Liver (tissue), 9 donors: ENCODE data around the gene RNPEP. TPM values are rescaled to one million over a fixed set of nuclear protein-coding genes. Genes with fewer than 3 reads are reported as not detected.
A peak's percentile ranks its signal among the peaks of the same experiment; 100 is the strongest.

ENCODE experiments used
- DNase-seq: peaks from one replicate; pipeline ENCODE4 v3.0.0-alpha.2; 2017; ENCODE audit warnings: low spot score
- H3K27ac ChIP-seq, 2 donors: one replicate each; pipeline ENCODE4 v1.7.0; 2013; ENCODE audit warnings: inconsistent platforms in 2 of 2, low read length in 2 of 2, control low read depth in 1 of 2, low read depth in 1 of 2, mild to moderate bottlenecking in 1 of 2
- H3K27me3 ChIP-seq, 4 donors: one replicate each; pipeline versions ENCODE4 v1.6.1 to v1.7.0; 2013; ENCODE audit warnings: low read length in 3 of 4, inconsistent platforms in 1 of 4, mild to moderate bottlenecking in 1 of 4, moderate library complexity in 1 of 4; ENCODE audit not compliant: control insufficient read depth in 4 of 4, insufficient read depth in 4 of 4
- H3K36me3 ChIP-seq, 4 donors: one replicate each; pipeline versions ENCODE4 v1.6.1 to v1.7.0; 2013; ENCODE audit warnings: low read length in 3 of 4, mild to moderate bottlenecking in 3 of 4, low read depth in 1 of 4, moderate library complexity in 1 of 4; ENCODE audit not compliant: control insufficient read depth in 4 of 4, insufficient read depth in 3 of 4
- H3K4me1 ChIP-seq, 4 donors: one replicate each; pipeline versions ENCODE4 v1.6.1 to v1.7.0; 2013; ENCODE audit warnings: low read length in 3 of 4, mild to moderate bottlenecking in 3 of 4, moderate library complexity in 1 of 4; ENCODE audit not compliant: control insufficient read depth in 4 of 4, insufficient read depth in 4 of 4
- H3K4me3 ChIP-seq, 3 donors: one replicate each; pipeline versions ENCODE4 v1.6.1 to v1.7.0; 2013; ENCODE audit warnings: low read length in 3 of 3, control low read depth in 1 of 3, low read depth in 1 of 3, mild to moderate bottlenecking in 1 of 3
- H3K9ac ChIP-seq, 2 donors: one replicate each; pipeline ENCODE4 v1.7.0; 2013; ENCODE audit warnings: low read length in 2 of 2, mild to moderate bottlenecking in 2 of 2, moderate library complexity in 2 of 2, control low read depth in 1 of 2, low read depth in 1 of 2
- H3K9me3 ChIP-seq, 4 donors: one replicate each; pipeline versions ENCODE4 v1.6.1 to v1.7.0; 2013; ENCODE audit warnings: low read length in 3 of 4; ENCODE audit not compliant: control insufficient read depth in 4 of 4
- EGR1 ChIP-seq, 2 donors: IDR thresholded peaks; 2 replicates each; pipeline ENCODE4 v1.6.1; 2016 to 2018; ENCODE audit warnings: antibody characterized with exemption in 2 of 2, low read depth in 2 of 2
- FOXA2 ChIP-seq: IDR thresholded peaks from 2 replicates; pipeline ENCODE4 v1.6.1; 2016; ENCODE audit warnings: antibody characterized with exemption
- GABPA ChIP-seq, 2 donors: IDR thresholded peaks in 1 of 2; conservative IDR thresholded peaks in 1 of 2; 2 replicates each; pipeline ENCODE4 v1.6.1; 2016; ENCODE audit warnings: antibody characterized with exemption in 2 of 2, mild to moderate bottlenecking in 1 of 2, moderate library complexity in 1 of 2
- HNF4A ChIP-seq, 2 donors: conservative IDR thresholded peaks; 2 replicates each; pipeline ENCODE4 v1.6.1; 2016; ENCODE audit warnings: antibody characterized with exemption in 2 of 2, mild to moderate bottlenecking in 2 of 2
- HNF4G ChIP-seq: IDR thresholded peaks from 2 replicates; pipeline ENCODE4 v1.6.1; 2016; ENCODE audit warnings: antibody characterized with exemption
- JUND ChIP-seq, 2 donors: IDR thresholded peaks; 2 replicates each; pipeline ENCODE4 v1.6.1; 2016; ENCODE audit warnings: antibody characterized with exemption in 2 of 2
- RAD21 ChIP-seq, 2 donors: IDR thresholded peaks; 2 replicates each; pipeline ENCODE4 v1.6.1; 2016; ENCODE audit warnings: antibody characterized with exemption in 2 of 2, mild to moderate bottlenecking in 2 of 2
- RXRA ChIP-seq, 2 donors: IDR thresholded peaks; 2 replicates each; pipeline ENCODE4 v1.6.1; 2017 to 2018; ENCODE audit warnings: antibody characterized with exemption in 2 of 2, mild to moderate bottlenecking in 1 of 2
- SP1 ChIP-seq: IDR thresholded peaks from 2 replicates; pipeline ENCODE4 v1.6.1; 2018; ENCODE audit warnings: antibody characterized with exemption, mild to moderate bottlenecking
- TAF1 ChIP-seq: conservative IDR thresholded peaks from 2 replicates; pipeline ENCODE4 v1.6.1; 2016; ENCODE audit warnings: antibody characterized with exemption, mild to moderate bottlenecking
- YY1 ChIP-seq: IDR thresholded peaks from 2 replicates; pipeline ENCODE4 v1.6.1; 2016; ENCODE audit warnings: antibody characterized with exemption, mild to moderate bottlenecking
- WGBS: extraction: QIAGEN DNeasy Blood & Tissue Kit; methylation state at CpG from one replicate; pipeline ENCODE4 v1.1.7; 2013; 5-methylcytosine and 5-hydroxymethylcytosine counted together
- polyA plus RNA-seq, 2 donors: library from polyadenylated mRNA; stranded (reverse) in 1 of 2; unstranded in 1 of 2; fragments of 200-250 nt in 1 of 2; fragments of >200 nt in 1 of 2; fragmentation: Nextera tagmentation in 1 of 2; extraction: Ambion mirVana in 1 of 2; gene quantifications; one replicate each; pipeline versions ENCODE4 v1.2.1 to v1.2.3, GENCODE V29; 2013 to 2015
- total RNA-seq, 2 donors: library from RNA; depleted of rRNA; stranded (reverse); fragments of >200 nt; gene quantifications; one replicate each; pipeline ENCODE4 v1.2.3, GENCODE V29; 2014
- TF ChIP-seq, protein P1 (sequence below): fragments of 150-350 bp; IDR thresholded peaks from 2 replicates; pipeline ENCODE4 v1.5.1; 2017; ENCODE audit warnings: improper control_type of control experiment, low read depth, low read length; ENCODE audit not compliant: missing input control
- TF ChIP-seq, protein P2 (sequence below): IDR thresholded peaks from 2 replicates; pipeline ENCODE4 v1.6.1; 2016; ENCODE audit warnings: antibody characterized with exemption
- TF ChIP-seq, protein P3 (sequence below): IDR thresholded peaks from 2 replicates; pipeline ENCODE4 v1.6.1; 2016; ENCODE audit warnings: antibody characterized with exemption
- TF ChIP-seq, protein P4 (sequence below): IDR thresholded peaks from 2 replicates; pipeline ENCODE4 v1.6.1; 2016; ENCODE audit warnings: antibody characterized with exemption, mild to moderate bottlenecking
- TF ChIP-seq, protein P5 (sequence below): IDR thresholded peaks from 2 replicates; pipeline ENCODE4 v1.6.1; 2016; ENCODE audit warnings: antibody characterized with exemption
- donor health status: healthy.
- donor health status: healthy.
- donor health status: healthy.
- donor health status: healthy.
- donor health status: healthy.

RNPEP gene
- total and polyA plus RNA-seq, 4 donors = 16.3 to 26.5 (median 21.0) TPM

DNA sequence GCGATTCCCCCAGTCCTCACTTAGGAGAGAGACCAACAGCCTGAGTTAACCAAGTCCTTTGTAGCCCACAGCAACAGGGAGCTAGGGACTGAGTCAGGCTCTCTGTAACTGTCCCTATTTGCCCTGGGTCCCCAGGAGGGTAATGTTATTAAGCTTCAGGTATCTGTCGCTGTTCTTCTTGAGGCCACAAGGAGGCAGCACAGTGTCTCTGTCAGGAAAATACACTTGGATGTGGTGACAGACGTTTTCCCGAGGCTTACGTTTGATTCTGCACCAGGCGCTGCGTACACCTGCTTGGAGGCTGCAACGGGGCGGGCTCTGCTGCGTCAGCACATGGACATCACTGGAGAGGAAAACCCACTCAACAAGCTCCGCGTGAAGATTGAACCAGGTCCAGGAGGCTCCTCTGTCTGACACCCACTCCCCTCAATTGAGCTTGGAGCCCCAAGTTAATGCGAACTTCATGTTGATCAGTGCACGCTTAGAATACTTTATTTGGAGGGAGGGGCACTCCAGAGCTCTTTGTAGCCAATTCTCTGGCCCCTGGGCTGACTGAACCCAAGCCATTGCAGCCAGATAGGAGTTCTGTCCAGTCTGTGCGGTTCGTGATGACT, 17.3 kb downstream of the RNPEP start:
- no peaks in the 10 kb centered on the region for H3K4me1 ChIP-seq
- H3K4me3 ChIP-seq = no peak overlapping the region
- DNase-seq = no peak
- H3K9ac ChIP-seq = no peak overlapping the region
- H3K36me3 ChIP-seq = peaks cover 6 to 67% (median 44%) of the 10 kb centered on the region in 4 donors
- H3K27me3 ChIP-seq = no peaks in the 10 kb centered on the region
- WGBS = 66% methylated on average over 16 of the region's 16 CpGs
- H3K9me3 ChIP-seq = no peaks in the 10 kb centered on the region
- TF ChIP-seq, protein P1, sequence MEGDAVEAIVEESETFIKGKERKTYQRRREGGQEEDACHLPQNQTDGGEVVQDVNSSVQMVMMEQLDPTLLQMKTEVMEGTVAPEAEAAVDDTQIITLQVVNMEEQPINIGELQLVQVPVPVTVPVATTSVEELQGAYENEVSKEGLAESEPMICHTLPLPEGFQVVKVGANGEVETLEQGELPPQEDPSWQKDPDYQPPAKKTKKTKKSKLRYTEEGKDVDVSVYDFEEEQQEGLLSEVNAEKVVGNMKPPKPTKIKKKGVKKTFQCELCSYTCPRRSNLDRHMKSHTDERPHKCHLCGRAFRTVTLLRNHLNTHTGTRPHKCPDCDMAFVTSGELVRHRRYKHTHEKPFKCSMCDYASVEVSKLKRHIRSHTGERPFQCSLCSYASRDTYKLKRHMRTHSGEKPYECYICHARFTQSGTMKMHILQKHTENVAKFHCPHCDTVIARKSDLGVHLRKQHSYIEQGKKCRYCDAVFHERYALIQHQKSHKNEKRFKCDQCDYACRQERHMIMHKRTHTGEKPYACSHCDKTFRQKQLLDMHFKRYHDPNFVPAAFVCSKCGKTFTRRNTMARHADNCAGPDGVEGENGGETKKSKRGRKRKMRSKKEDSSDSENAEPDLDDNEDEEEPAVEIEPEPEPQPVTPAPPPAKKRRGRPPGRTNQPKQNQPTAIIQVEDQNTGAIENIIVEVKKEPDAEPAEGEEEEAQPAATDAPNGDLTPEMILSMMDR = peak; percentile 77
- TF ChIP-seq FOXA2 (no peak), RAD21 (IDR thresholded peaks at IDR 0.05) (peak; percentile 76 to 87), SP1 (no peak), RXRA (IDR thresholded peaks at IDR 0.05) (peak in 1 of 2 donors; percentile 55), EGR1 (IDR thresholded peaks at IDR 0.05; ENCODE audit: low read depth in 2 of 2) (no peak), HNF4G (no peak)
- TF ChIP-seq, protein P2, sequence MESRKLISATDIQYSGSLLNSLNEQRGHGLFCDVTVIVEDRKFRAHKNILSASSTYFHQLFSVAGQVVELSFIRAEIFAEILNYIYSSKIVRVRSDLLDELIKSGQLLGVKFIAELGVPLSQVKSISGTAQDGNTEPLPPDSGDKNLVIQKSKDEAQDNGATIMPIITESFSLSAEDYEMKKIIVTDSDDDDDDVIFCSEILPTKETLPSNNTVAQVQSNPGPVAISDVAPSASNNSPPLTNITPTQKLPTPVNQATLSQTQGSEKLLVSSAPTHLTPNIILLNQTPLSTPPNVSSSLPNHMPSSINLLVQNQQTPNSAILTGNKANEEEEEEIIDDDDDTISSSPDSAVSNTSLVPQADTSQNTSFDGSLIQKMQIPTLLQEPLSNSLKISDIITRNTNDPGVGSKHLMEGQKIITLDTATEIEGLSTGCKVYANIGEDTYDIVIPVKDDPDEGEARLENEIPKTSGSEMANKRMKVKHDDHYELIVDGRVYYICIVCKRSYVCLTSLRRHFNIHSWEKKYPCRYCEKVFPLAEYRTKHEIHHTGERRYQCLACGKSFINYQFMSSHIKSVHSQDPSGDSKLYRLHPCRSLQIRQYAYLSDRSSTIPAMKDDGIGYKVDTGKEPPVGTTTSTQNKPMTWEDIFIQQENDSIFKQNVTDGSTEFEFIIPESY = no peak
- H3K27ac ChIP-seq = no peak overlapping the region

DNA sequence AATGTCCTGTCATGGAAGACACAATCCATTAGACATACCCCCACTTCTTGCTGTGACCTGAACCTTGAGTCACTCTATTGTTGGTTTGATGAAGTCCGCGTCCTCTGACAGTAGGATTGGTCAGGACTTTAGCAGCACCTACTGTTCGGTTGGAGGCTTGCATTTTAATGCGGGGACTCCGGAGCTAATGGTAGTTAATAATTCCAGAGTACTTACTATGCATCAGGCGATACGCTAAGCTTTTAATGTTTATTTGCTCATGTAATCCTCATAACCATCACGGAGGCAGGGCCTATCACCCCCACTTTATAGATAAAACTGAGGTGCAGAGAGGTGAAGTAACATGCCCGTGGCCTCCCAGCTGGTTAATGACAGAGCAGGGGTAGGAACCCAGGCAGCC, 20.1 kb downstream of the RNPEP start:
- DNase-seq = no peak
- Histone ChIP-seq H3K27me3 (no peaks in the 10 kb centered on the region), H3K4me3 (no peak overlapping the region), H3K4me1 (peaks cover 0 to 5% (median 1%) of the 10 kb centered on the region in 4 donors), H3K9me3 (no peaks in the 10 kb centered on the region), H3K9ac (no peak overlapping the region), H3K27ac (no peak overlapping the region), H3K36me3 (peaks cover 9 to 61% (median 39%) of the 10 kb centered on the region in 4 donors)
- WGBS = 84% methylated on average over 9 of the region's 9 CpGs
- TF ChIP-seq SP1 (no peak), JUND (IDR thresholded peaks at IDR 0.05) (no peak), HNF4A (conservative IDR thresholded peaks at IDR 0.05) (no peak), TAF1 (no peak)
- TF ChIP-seq, protein P2 = no peak

DNA sequence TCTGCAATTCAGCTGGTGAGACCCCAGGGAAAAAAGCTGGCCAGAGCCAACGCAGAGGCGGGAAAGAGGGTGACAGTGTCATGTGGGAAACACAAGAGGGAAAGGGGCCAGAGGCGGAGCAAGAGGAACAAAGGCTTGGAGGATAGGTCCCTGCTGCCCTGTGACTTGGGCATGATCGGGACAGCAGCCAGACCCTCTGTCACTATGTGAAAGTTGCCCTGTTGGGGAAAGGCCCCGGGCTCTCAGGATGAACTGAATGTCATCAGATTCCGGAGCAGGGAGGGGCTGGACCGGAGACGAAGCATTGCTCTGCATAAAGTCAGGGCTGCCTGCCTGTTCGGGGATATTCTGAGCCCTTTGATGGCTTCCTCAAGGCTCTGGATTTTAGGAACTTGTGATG, 22.3 kb downstream of the RNPEP start:
- H3K36me3 ChIP-seq = peaks cover 9 to 54% (median 39%) of the 10 kb centered on the region in 4 donors
- no peak overlapping the region for H3K4me3 ChIP-seq
- no peaks in the 10 kb centered on the region for H3K27me3 ChIP-seq
- H3K9ac ChIP-seq = no peak overlapping the region
- WGBS = 90% methylated on average over 9 of the region's 9 CpGs
- TF ChIP-seq HNF4A (conservative IDR thresholded peaks at IDR 0.05) (no peak), GABPA (IDR thresholded peaks at IDR 0.05 in 1 of 2, conservative IDR thresholded peaks at IDR 0.05 in 1 of 2) (no peak), TAF1 (no peak), EGR1 (IDR thresholded peaks at IDR 0.05; ENCODE audit: low read depth in 2 of 2) (no peak), JUND (IDR thresholded peaks at IDR 0.05) (no peak), FOXA2 (no peak), HNF4G (no peak), YY1 (no peak)
- TF ChIP-seq, protein P3, sequence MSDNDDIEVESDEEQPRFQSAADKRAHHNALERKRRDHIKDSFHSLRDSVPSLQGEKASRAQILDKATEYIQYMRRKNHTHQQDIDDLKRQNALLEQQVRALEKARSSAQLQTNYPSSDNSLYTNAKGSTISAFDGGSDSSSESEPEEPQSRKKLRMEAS = no peak
- TF ChIP-seq, protein P4, sequence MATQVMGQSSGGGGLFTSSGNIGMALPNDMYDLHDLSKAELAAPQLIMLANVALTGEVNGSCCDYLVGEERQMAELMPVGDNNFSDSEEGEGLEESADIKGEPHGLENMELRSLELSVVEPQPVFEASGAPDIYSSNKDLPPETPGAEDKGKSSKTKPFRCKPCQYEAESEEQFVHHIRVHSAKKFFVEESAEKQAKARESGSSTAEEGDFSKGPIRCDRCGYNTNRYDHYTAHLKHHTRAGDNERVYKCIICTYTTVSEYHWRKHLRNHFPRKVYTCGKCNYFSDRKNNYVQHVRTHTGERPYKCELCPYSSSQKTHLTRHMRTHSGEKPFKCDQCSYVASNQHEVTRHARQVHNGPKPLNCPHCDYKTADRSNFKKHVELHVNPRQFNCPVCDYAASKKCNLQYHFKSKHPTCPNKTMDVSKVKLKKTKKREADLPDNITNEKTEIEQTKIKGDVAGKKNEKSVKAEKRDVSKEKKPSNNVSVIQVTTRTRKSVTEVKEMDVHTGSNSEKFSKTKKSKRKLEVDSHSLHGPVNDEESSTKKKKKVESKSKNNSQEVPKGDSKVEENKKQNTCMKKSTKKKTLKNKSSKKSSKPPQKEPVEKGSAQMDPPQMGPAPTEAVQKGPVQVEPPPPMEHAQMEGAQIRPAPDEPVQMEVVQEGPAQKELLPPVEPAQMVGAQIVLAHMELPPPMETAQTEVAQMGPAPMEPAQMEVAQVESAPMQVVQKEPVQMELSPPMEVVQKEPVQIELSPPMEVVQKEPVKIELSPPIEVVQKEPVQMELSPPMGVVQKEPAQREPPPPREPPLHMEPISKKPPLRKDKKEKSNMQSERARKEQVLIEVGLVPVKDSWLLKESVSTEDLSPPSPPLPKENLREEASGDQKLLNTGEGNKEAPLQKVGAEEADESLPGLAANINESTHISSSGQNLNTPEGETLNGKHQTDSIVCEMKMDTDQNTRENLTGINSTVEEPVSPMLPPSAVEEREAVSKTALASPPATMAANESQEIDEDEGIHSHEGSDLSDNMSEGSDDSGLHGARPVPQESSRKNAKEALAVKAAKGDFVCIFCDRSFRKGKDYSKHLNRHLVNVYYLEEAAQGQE = no peak
- TF ChIP-seq, protein P5, sequence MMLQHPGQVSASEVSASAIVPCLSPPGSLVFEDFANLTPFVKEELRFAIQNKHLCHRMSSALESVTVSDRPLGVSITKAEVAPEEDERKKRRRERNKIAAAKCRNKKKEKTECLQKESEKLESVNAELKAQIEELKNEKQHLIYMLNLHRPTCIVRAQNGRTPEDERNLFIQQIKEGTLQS = no peak
- no peaks in the 10 kb centered on the region for H3K9me3 ChIP-seq
- DNase-seq = no peak
- H3K27ac ChIP-seq = no peak overlapping the region
- peaks cover 0 to 11% (median 5%) of the 10 kb centered on the region in 4 donors for H3K4me1 ChIP-seq
